Left lung (tissue), 10 donors: ENCODE data around the gene PEX3. TPM values are rescaled to one million over a fixed set of nuclear protein-coding genes. Genes with fewer than 3 reads are reported as not detected.

Experiments used
- ATAC-seq: fragments of 200-7000 bp; cut with Tn5 transposase; one replicate; pipeline ENCODE4 v1.9.1; 2020; ENCODE audit warnings: moderate library complexity
- DNase-seq, 4 donors: peaks; one replicate each; pipeline ENCODE4 v3.0.0-alpha.2; 2013 to 2020
- H3K27ac ChIP-seq, 2 donors: fragments of 200-600 bp; sonication (generic) in 1 of 2; one replicate each; pipeline versions ENCODE4 v1.5.0 to v1.8.0; 2020 to 2021
- H3K27me3 ChIP-seq, 2 donors: fragments of 200-600 bp; sonication (generic) in 1 of 2; one replicate each; pipeline versions ENCODE4 v1.5.0 to v1.8.0; 2020 to 2021
- H3K36me3 ChIP-seq, 2 donors: fragments of 200-600 bp; sonication (generic) in 1 of 2; one replicate each; pipeline versions ENCODE4 v1.5.0 to v1.8.0; 2020 to 2021
- H3K4me1 ChIP-seq, 2 donors: fragments of 200-600 bp; one replicate each; pipeline ENCODE4 v1.8.0; 2021
- H3K4me3 ChIP-seq, 2 donors: fragments of 200-600 bp; sonication (generic) in 1 of 2; one replicate each; pipeline versions ENCODE4 v1.5.0 to v1.8.0; 2020 to 2021; ENCODE audit warnings: mild to moderate bottlenecking in 1 of 2
- H3K9me3 ChIP-seq, 2 donors: fragments of 200-600 bp; sonication (generic) in 1 of 2; one replicate each; pipeline versions ENCODE4 v1.5.0 to v1.8.0; 2020 to 2021
- CTCF ChIP-seq, 2 donors: fragments of 200-600 bp; sonication (generic) in 1 of 2; IDR thresholded peaks; one replicate each; pipeline versions ENCODE4 v1.5.0 to v1.8.0; 2021; ENCODE audit warnings: antibody characterized with exemption in 2 of 2
- intact Hi-C, 2 donors: fragments of 100-400 bp; cut with DNase I; formaldehyde crosslinking; loops; one replicate each; pipeline versions ENCODE4 v1.11.2 to v1.14.2; 2022
- polyA plus RNA-seq, 6 donors: library from polyadenylated mRNA; unstranded; fragments of 120-200 nt; gene quantifications; one replicate each; pipeline ENCODE4 v1.2.1, GENCODE V29; 2013; ENCODE audit not compliant: insufficient read length in 6 of 6
- total RNA-seq, 2 donors: library from RNA; stranded (reverse); fragmentation: NEBNext Ultra II Directional; extraction: Animal tissue kit (Norgen Biotek cat#: 25700); gene quantifications; one replicate each; pipeline ENCODE4 v1.2.1, GENCODE V29; 2021
- donor health status: DM: no; HTN: yes; CAD: no.
- donor health status: DM: no; HTN: no; CAD: no.

PEX3 gene
- total and polyA plus RNA-seq, 8 donors = 13.4 to 32.8 (median 29.4) TPM

- Histone ChIP-seq H3K27ac (no peak overlapping the region), H3K4me3 (no peak overlapping the region), H3K4me1 (no peaks in the 10 kb centered on the region), H3K27me3 (no peaks in the 10 kb centered on the region), H3K9me3 (no peaks in the 10 kb centered on the region), H3K36me3 (peaks cover 0 to 32% of the 10 kb centered on the region in 2 donors)
- ATAC-seq (no peak), DNase-seq (no peak)
- no peak for TF ChIP-seq CTCF (IDR thresholded peaks at IDR 0.05)
- intact Hi-C loops = no loop called here
Measured at GRCh38 chr6:143490244-143490643, 39.6 kb downstream of the PEX3 start.

- no peak for TF ChIP-seq CTCF (IDR thresholded peaks at IDR 0.05)
- DNase-seq = no peak
- no peak overlapping the region for H3K4me3 ChIP-seq
- no peaks in the 10 kb centered on the region for H3K27me3 ChIP-seq
- peaks cover 0 to 38% of the 10 kb centered on the region in 2 donors for H3K36me3 ChIP-seq
- H3K27ac ChIP-seq = no peak overlapping the region
- intact Hi-C loops = no loop called here
- no peaks in the 10 kb centered on the region for H3K4me1 ChIP-seq
- ATAC-seq = no peak
- no peaks in the 10 kb centered on the region for H3K9me3 ChIP-seq
Measured at GRCh38 chr6:143490775-143491174, 40.2 kb downstream of the PEX3 start.

GRCh38 chr6:143496974-143497373 lies 46.4 kb downstream of the PEX3 start:
- Histone ChIP-seq H3K4me1 (no peaks in the 10 kb centered on the region), H3K4me3 (no peak overlapping the region), H3K9me3 (no peaks in the 10 kb centered on the region), H3K27ac (no peak overlapping the region), H3K27me3 (no peaks in the 10 kb centered on the region), H3K36me3 (peaks cover 0 to 92% of the 10 kb centered on the region in 2 donors)
- DNase-seq = no peak
- ATAC-seq = no peak
- intact Hi-C loops = no loop called here
- no peak for TF ChIP-seq CTCF (IDR thresholded peaks at IDR 0.05)

DNA sequence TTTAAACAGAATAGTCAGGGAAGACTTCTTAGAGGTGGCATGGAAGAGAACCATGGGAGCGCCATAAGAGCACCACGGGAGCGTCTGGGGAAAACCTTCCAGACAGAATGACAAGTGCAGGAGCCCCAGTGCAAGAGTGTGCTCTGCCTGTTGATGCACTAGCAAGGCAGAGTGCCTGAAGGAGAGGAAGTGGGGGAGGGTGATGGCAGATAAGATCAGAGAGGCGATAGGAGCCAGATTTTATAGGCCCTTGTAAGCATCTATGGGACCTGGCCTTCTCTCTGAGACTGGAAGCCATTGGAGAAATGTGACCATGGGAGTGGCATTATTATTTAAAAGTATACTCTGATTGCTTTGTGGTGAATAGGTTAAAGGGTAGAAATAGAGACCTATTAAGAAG lies 47.8 kb downstream of the PEX3 start:
- no peak for TF ChIP-seq CTCF (IDR thresholded peaks at IDR 0.05)
- ATAC-seq (no peak), DNase-seq (no peak)
- H3K4me1 ChIP-seq = no peaks in the 10 kb centered on the region
- H3K27me3 ChIP-seq = no peaks in the 10 kb centered on the region
- no peak overlapping the region for H3K4me3 ChIP-seq
- intact Hi-C loops = no loop called here
- H3K27ac ChIP-seq = no peak overlapping the region
- no peaks in the 10 kb centered on the region for H3K9me3 ChIP-seq
- H3K36me3 ChIP-seq = peaks cover 0 to 98% of the 10 kb centered on the region in 2 donors

DNA sequence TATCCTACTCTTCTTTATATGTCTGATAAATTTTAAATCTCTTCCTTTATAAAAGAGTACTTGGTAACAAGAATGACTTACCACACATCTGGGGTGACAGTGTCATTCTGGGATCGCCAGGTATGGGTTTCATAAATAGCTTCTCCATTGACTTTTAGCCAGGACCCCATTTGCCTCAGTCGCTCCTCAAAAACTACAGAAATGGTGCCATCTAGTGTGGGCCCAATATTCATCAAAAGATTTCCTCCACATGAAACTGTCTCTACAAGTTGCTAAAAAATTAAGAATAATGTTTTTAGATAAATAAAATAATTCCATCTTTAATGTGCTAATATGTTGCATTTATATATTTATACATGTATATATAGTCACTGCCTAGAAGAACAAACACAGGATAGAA lies 51.2 kb downstream of the PEX3 start:
- Histone ChIP-seq H3K36me3 (peaks cover 0 to 91% of the 10 kb centered on the region in 2 donors), H3K4me1 (no peaks in the 10 kb centered on the region), H3K27me3 (no peaks in the 10 kb centered on the region), H3K27ac (no peak overlapping the region), H3K4me3 (no peak overlapping the region), H3K9me3 (no peaks in the 10 kb centered on the region)
- DNase-seq (peak in 1 of 4 donors; percentile 12), ATAC-seq (no peak)
- intact Hi-C loops = no loop called here
- no peak for TF ChIP-seq CTCF (IDR thresholded peaks at IDR 0.05)
